ENCODE measurements around the gene OSGIN1.

GRCh38 chr16:83958846-83959565 lies 6.0 kb downstream of the OSGIN1 start:
- TF ChIP-seq CTCF (IDR thresholded peaks at IDR 0.05) (no peak), EZH2 (IDR thresholded peaks at IDR 0.05; ENCODE audit: borderline replicate concordance, insufficient read depth, low read depth, low read length, poor library complexity, severe bottlenecking) (no peak)

Measured in B cell (primary cell).